CD4-positive, alpha-beta memory T cell (primary cell): ENCODE results near the gene CCDC186. TPM values are rescaled to one million over a fixed set of nuclear protein-coding genes. Genes with fewer than 3 reads are reported as not detected.

Experiments
- CTCF ChIA-PET: fragments of 350-600 bp; sonication (Branson Sonifier 250); formaldehyde crosslinking; loops from one replicate; lab custom pipeline; 2021; ENCODE audit warnings: inconsistent platforms; ENCODE audit not compliant: partially characterized antibody; lab: Charles Lee
- POLR2A ChIA-PET: fragments of 350-600 bp; sonication (Branson Sonifier 250); formaldehyde crosslinking; loops from one replicate; lab custom pipeline; 2021; ENCODE audit not compliant: partially characterized antibody; lab: Charles Lee
- DNase-seq, 5 donors: peaks; one replicate each; pipeline versions ENCODE4 v3.0.0 to v3.0.0-alpha.2; 2020 to 2022; ENCODE audit warnings: mixed read lengths in 1 of 5
- H3K27ac ChIP-seq: one replicate; pipeline ENCODE4 v1.7.0; 2013; ENCODE audit warnings: low read depth, low read length
- H3K27me3 ChIP-seq: 2 replicates; pipeline ENCODE4 v1.7.0; 2013; ENCODE audit warnings: mild to moderate bottlenecking, low read length, moderate library complexity; ENCODE audit not compliant: insufficient read depth
- H3K36me3 ChIP-seq: 2 replicates; pipeline ENCODE4 v1.7.0; 2013; ENCODE audit warnings: mild to moderate bottlenecking, low read length, moderate library complexity; ENCODE audit not compliant: insufficient read depth
- H3K4me1 ChIP-seq: 2 replicates; pipeline ENCODE4 v1.7.0; 2013; ENCODE audit warnings: mild to moderate bottlenecking, low read length, moderate library complexity; ENCODE audit not compliant: insufficient read depth
- H3K4me3 ChIP-seq, 2 donors: one replicate each; pipeline ENCODE4 v1.7.0; 2013; ENCODE audit warnings: low read length in 2 of 2, mild to moderate bottlenecking in 1 of 2
- H3K9me3 ChIP-seq, 2 donors: one replicate each; pipeline ENCODE4 v1.7.0; 2013; ENCODE audit warnings: low read length in 2 of 2, control low read depth in 1 of 2; ENCODE audit not compliant: control insufficient read depth in 1 of 2
- H3K27ac Mint-ChIP-seq, 7 donors: one replicate each; pipeline ENCODE4 v1.8.0; 2020 to 2021; ENCODE audit warnings: mixed read lengths in 7 of 7, mild to moderate bottlenecking in 6 of 7, inconsistent platforms in 3 of 7, moderate library complexity in 3 of 7
- H3K27me3 Mint-ChIP-seq, 2 donors: one replicate each; pipeline ENCODE4 v1.8.0; 2020 to 2021; ENCODE audit warnings: mixed read lengths in 2 of 2
- H3K36me3 Mint-ChIP-seq, 2 donors: one replicate each; pipeline ENCODE4 v1.8.0; 2020 to 2021; ENCODE audit warnings: mixed read lengths in 2 of 2, inconsistent platforms in 1 of 2, mild to moderate bottlenecking in 1 of 2
- H3K4me1 Mint-ChIP-seq, 4 donors: one replicate each; pipeline ENCODE4 v1.8.0; 2020 to 2021; ENCODE audit warnings: mixed read lengths in 4 of 4, mild to moderate bottlenecking in 1 of 4
- H3K4me3 Mint-ChIP-seq, 8 donors: one replicate each; pipeline ENCODE4 v1.8.0; 2020 to 2021; ENCODE audit warnings: mixed read lengths in 8 of 8, mild to moderate bottlenecking in 7 of 8, moderate library complexity in 6 of 8, inconsistent platforms in 3 of 8
- H3K9me3 Mint-ChIP-seq, 8 donors: one replicate each; pipeline ENCODE4 v1.8.0; 2020 to 2021; ENCODE audit warnings: mixed read lengths in 8 of 8, mild to moderate bottlenecking in 5 of 8, inconsistent platforms in 3 of 8, moderate library complexity in 1 of 8
- intact Hi-C: fragments of 100-400 bp; cut with micrococcal nuclease; formaldehyde crosslinking; loops from one replicate; pipeline ENCODE4 v1.15.1; 2023
- polyA plus RNA-seq, 2 donors: library from polyadenylated mRNA; unstranded; fragments of 300-500 nt; fragmentation: Illumina TruSeq; gene quantifications; one replicate each; pipeline ENCODE4 v1.2.3, GENCODE V29; 2021
- total RNA-seq, 2 experiments: library from RNA; stranded (reverse); gene quantifications; one replicate each; pipeline ENCODE4 v1.2.3, GENCODE V29; 2021

CCDC186 gene
- total and polyA plus RNA-seq, 4 experiments from 2014 or later: 20.8 to 43.3 (median 31.4) TPM

GRCh38 chr10:114184276-114184675, 10.3 kb upstream of the CCDC186 start:
- ChIA-PET POLR2A (no interaction called here), CTCF (no interaction called here)
- Histone ChIP-seq H3K4me3 (no peak overlapping the region), H3K4me1 (no peaks in the 10 kb centered on the region), H3K27ac (no peak overlapping the region), H3K27me3 (no peaks in the 10 kb centered on the region), H3K36me3 (no peaks in the 10 kb centered on the region), H3K9me3 (no peaks in the 10 kb centered on the region)
- Mint-ChIP-seq H3K4me1 (no peaks in the 10 kb centered on the region), H3K9me3 (no peaks in the 10 kb centered on the region), H3K27me3 (peaks cover 0 to 8% of the 10 kb centered on the region in 2 donors), H3K4me3 (no peak overlapping the region), H3K27ac (no peak overlapping the region), H3K36me3 (no peaks in the 10 kb centered on the region)
- DNase-seq: no peak
- intact Hi-C loops: no loop called here

- POLR2A ChIA-PET: no interaction called here
Measured at GRCh38 chr10:114183563-114183962, 9.6 kb upstream of the CCDC186 start.

GRCh38 chr10:114181971-114182370, 8.0 kb upstream of the CCDC186 start:
- H3K9me3 ChIP-seq: no peaks in the 10 kb centered on the region
- H3K4me3 Mint-ChIP-seq: no peak overlapping the region

More at GRCh38 chr10:114183563-114183962, 9.6 kb upstream of the CCDC186 start:
- Mint-ChIP-seq H3K4me1 (no peaks in the 10 kb centered on the region), H3K4me3 (no peak overlapping the region), H3K36me3 (no peaks in the 10 kb centered on the region), H3K27ac (no peak overlapping the region), H3K27me3 (peaks cover 0 to 8% of the 10 kb centered on the region in 2 donors), H3K9me3 (no peaks in the 10 kb centered on the region)
- Histone ChIP-seq H3K36me3 (no peaks in the 10 kb centered on the region), H3K4me3 (no peak overlapping the region), H3K4me1 (no peaks in the 10 kb centered on the region), H3K27ac (no peak overlapping the region), H3K9me3 (no peaks in the 10 kb centered on the region), H3K27me3 (no peaks in the 10 kb centered on the region)
- DNase-seq: no peak
- CTCF ChIA-PET: no interaction called here
- intact Hi-C loops: no loop called here

GRCh38 chr10:114180937-114181336, 6.9 kb upstream of the CCDC186 start:
- Mint-ChIP-seq H3K27ac (no peak overlapping the region), H3K27me3 (peaks cover 0 to 2% of the 10 kb centered on the region in 2 donors), H3K36me3 (no peaks in the 10 kb centered on the region), H3K9me3 (no peaks in the 10 kb centered on the region), H3K4me1 (peaks cover 3 to 7% (median 4%) of the 10 kb centered on the region in 4 donors), H3K4me3 (no peak overlapping the region)
- Histone ChIP-seq H3K36me3 (no peaks in the 10 kb centered on the region), H3K27ac (no peak overlapping the region), H3K4me3 (no peak overlapping the region), H3K9me3 (no peaks in the 10 kb centered on the region), H3K4me1 (peaks cover 8% of the 10 kb centered on the region), H3K27me3 (no peaks in the 10 kb centered on the region)
- DNase-seq: no peak
- intact Hi-C loops: no loop called here
- ChIA-PET CTCF (interaction anchor here (1.5 kb wide), 1 partner anchor 122 kb away, joined by 4 read pairs; no protein-coding TSS in a partner anchor), POLR2A (no interaction called here)

More at GRCh38 chr10:114181971-114182370, 8.0 kb upstream of the CCDC186 start:
- Mint-ChIP-seq H3K4me1 (peaks cover 0 to 1% (median 0%) of the 10 kb centered on the region in 4 donors), H3K27me3 (peaks cover 0 to 7% of the 10 kb centered on the region in 2 donors), H3K36me3 (no peaks in the 10 kb centered on the region), H3K27ac (no peak overlapping the region), H3K9me3 (no peaks in the 10 kb centered on the region)
- no peak for DNase-seq
- no peaks in the 10 kb centered on the region for H3K4me1 ChIP-seq
- ChIA-PET POLR2A (no interaction called here), CTCF (no interaction called here)
- H3K27me3 ChIP-seq: no peaks in the 10 kb centered on the region
- no peaks in the 10 kb centered on the region for H3K36me3 ChIP-seq
- no peak overlapping the region for H3K27ac ChIP-seq
- H3K4me3 ChIP-seq: no peak overlapping the region
- intact Hi-C loops: no loop called here

- Mint-ChIP-seq H3K27ac (no peak overlapping the region), H3K36me3 (no peaks in the 10 kb centered on the region), H3K27me3 (peaks cover 0 to 1% of the 10 kb centered on the region in 2 donors), H3K4me1 (peaks cover 8 to 17% (median 13%) of the 10 kb centered on the region in 4 donors), H3K4me3 (no peak overlapping the region), H3K9me3 (no peaks in the 10 kb centered on the region)
- H3K36me3 ChIP-seq: no peaks in the 10 kb centered on the region
- POLR2A ChIA-PET: no interaction called here
- no peak overlapping the region for H3K27ac ChIP-seq
- intact Hi-C loops: loop anchor here (10.0 kb wide), 1 partner anchor 645 kb away; the partner anchor contains the start of gene FHIP2A
- DNase-seq: no peak
- CTCF ChIA-PET: interaction anchor here (1.5 kb wide), 1 partner anchor 124 kb away, joined by 4 read pairs; no protein-coding TSS in a partner anchor
- peaks cover 14% of the 10 kb centered on the region for H3K4me1 ChIP-seq
- no peaks in the 10 kb centered on the region for H3K27me3 ChIP-seq
- no peaks in the 10 kb centered on the region for H3K9me3 ChIP-seq
- H3K4me3 ChIP-seq: no peak overlapping the region
Measured at GRCh38 chr10:114179747-114180146, 5.7 kb upstream of the CCDC186 start.

- Mint-ChIP-seq H3K27ac (peak within 1 kb of the TSS in 2 of 7 donors; percentile 3 to 5), H3K27me3 (peaks cover 0 to 1% of the 10 kb centered on the region in 2 donors), H3K9me3 (no peaks in the 10 kb centered on the region), H3K36me3 (peaks cover 0 to 4% of the 10 kb centered on the region in 2 donors), H3K4me1 (peaks cover 8 to 20% (median 16%) of the 10 kb centered on the region in 4 donors), H3K4me3 (peak within 1 kb of the TSS in 3 of 8 donors; percentile 18 to 32 (median 25))
- Histone ChIP-seq H3K27ac (no peak within 1 kb of the TSS), H3K36me3 (no peaks in the 10 kb centered on the region), H3K9me3 (no peaks in the 10 kb centered on the region), H3K4me1 (peaks cover 15% of the 10 kb centered on the region), H3K27me3 (no peaks in the 10 kb centered on the region), H3K4me3 (no peak within 1 kb of the TSS)
- DNase-seq: no peak
- ChIA-PET CTCF (no interaction called here), POLR2A (no interaction called here)
- intact Hi-C loops: loop anchor here (10.0 kb wide), 1 partner anchor 646 kb away; the partner anchor contains the start of gene FHIP2A
Measured at GRCh38 chr10:114179148-114179547, 5.1 kb upstream of the CCDC186 start, which contains the start of gene TDRD1. Gene TDRD1, plus strand, starts transcription at chr10:114179353. Its CDS starts 8,479 bp downstream, at chr10:114187832.

- CTCF ChIA-PET: interaction anchor here (1.4 kb wide), 1 partner anchor 11 kb away, joined by 6 read pairs; no protein-coding TSS in a partner anchor
- Mint-ChIP-seq H3K27ac (peak overlapping the region in 1 of 7 donors; percentile 73), H3K4me1 (peaks cover 25 to 44% (median 32%) of the 10 kb centered on the region in 4 donors)
Measured at GRCh38 chr10:114176511-114176910, 2.5 kb upstream of the CCDC186 start.

More at GRCh38 chr10:114176511-114176910, 2.5 kb upstream of the CCDC186 start:
- DNase-seq: no peak
- Histone ChIP-seq H3K4me3 (no peak overlapping the region), H3K36me3 (no peaks in the 10 kb centered on the region), H3K27me3 (no peaks in the 10 kb centered on the region), H3K27ac (no peak overlapping the region), H3K9me3 (no peaks in the 10 kb centered on the region), H3K4me1 (peaks cover 33% of the 10 kb centered on the region)
- Mint-ChIP-seq H3K4me3 (no peak overlapping the region), H3K36me3 (peaks cover 0 to 22% of the 10 kb centered on the region in 2 donors), H3K27me3 (peaks cover 0 to 1% of the 10 kb centered on the region in 2 donors), H3K9me3 (no peaks in the 10 kb centered on the region)
- POLR2A ChIA-PET: no interaction called here
- intact Hi-C loops: loop anchor here (10.0 kb wide), 1 partner anchor 648 kb away; the partner anchor contains the start of gene FHIP2A
